Mesodermal cell (in vitro differentiated cells): ENCODE measurements around the gene SLIT1.

Experiments used
- H3K27ac ChIP-seq: 2 replicates; pipeline ENCODE4 v1.7.0; 2013; ENCODE audit warnings: mild to moderate bottlenecking, low read depth, low read length, moderate library complexity; ENCODE audit not compliant: severe bottlenecking
- H3K36me3 ChIP-seq: 2 replicates; pipeline ENCODE4 v1.7.1; 2013; ENCODE audit warnings: mild to moderate bottlenecking, low read length, moderate library complexity; ENCODE audit not compliant: control insufficient read depth, insufficient read depth
- H3K4me1 ChIP-seq: one replicate; pipeline ENCODE4 v1.7.1; 2013; ENCODE audit warnings: mild to moderate bottlenecking, low read length; ENCODE audit not compliant: insufficient read depth, control insufficient read depth, poor library complexity, severe bottlenecking
- H3K4me3 ChIP-seq: 2 replicates; pipeline ENCODE4 v1.7.0; 2013; ENCODE audit warnings: low read length, control low read depth, mild to moderate bottlenecking; ENCODE audit not compliant: insufficient read depth, poor library complexity, severe bottlenecking; ENCODE audit errors: extremely low read depth
- H3K9me3 ChIP-seq: 2 replicates; pipeline ENCODE4 v1.7.1; 2013; ENCODE audit warnings: mild to moderate bottlenecking, low read length, moderate library complexity; ENCODE audit not compliant: control insufficient read depth
- WGBS, 2 experiments: methylation state at CpG; one replicate each; pipeline ENCODE4 v1.1.5; 2013; ENCODE audit warnings: missing lambda C conversion rate in 2 of 2; ENCODE audit not compliant: insufficient coverage in 2 of 2; 5-methylcytosine and 5-hydroxymethylcytosine counted together

SLIT1 gene

GRCh38 chr10:97010695-97011206, 175.0 kb downstream of the SLIT1 start:
- WGBS, 2 experiments: 77 to 100% methylated on average over 3 of the region's 4 CpGs
- no peaks in the 10 kb centered on the region for H3K4me1 ChIP-seq
- H3K4me3 ChIP-seq: no peak overlapping the region
- H3K36me3 ChIP-seq: no peaks in the 10 kb centered on the region
- peaks cover 7% of the 10 kb centered on the region for H3K9me3 ChIP-seq
- no peak overlapping the region for H3K27ac ChIP-seq

- WGBS, 2 experiments: no CpG with 5 or more reads among the region's 1 CpG
- H3K9me3 ChIP-seq: peaks cover 7% of the 10 kb centered on the region
- H3K36me3 ChIP-seq: no peaks in the 10 kb centered on the region
- no peak overlapping the region for H3K27ac ChIP-seq
- no peak overlapping the region for H3K4me3 ChIP-seq
- no peaks in the 10 kb centered on the region for H3K4me1 ChIP-seq
Observed at GRCh38 chr10:97007417-97007816, 178.3 kb downstream of the SLIT1 start.

- Histone ChIP-seq H3K4me3 (no peak overlapping the region), H3K36me3 (no peaks in the 10 kb centered on the region), H3K27ac (no peak overlapping the region), H3K9me3 (peaks cover 7% of the 10 kb centered on the region), H3K4me1 (no peaks in the 10 kb centered on the region)
- WGBS, 2 experiments: 84% methylated on average over 5 to 6 of the region's 6 CpGs
Observed at GRCh38 chr10:97006364-97006763, 179.4 kb downstream of the SLIT1 start.

- Histone ChIP-seq H3K9me3 (peaks cover 7% of the 10 kb centered on the region), H3K4me1 (no peaks in the 10 kb centered on the region), H3K36me3 (no peaks in the 10 kb centered on the region), H3K27ac (no peak overlapping the region), H3K4me3 (no peak overlapping the region)
- 83 to 85% methylated on average over 4 to 5 of the region's 5 CpGs for WGBS, 2 experiments
Observed at GRCh38 chr10:97005349-97005748, 180.4 kb downstream of the SLIT1 start.

- H3K36me3 ChIP-seq: no peaks in the 10 kb centered on the region
- H3K4me3 ChIP-seq: no peak overlapping the region
- no peaks in the 10 kb centered on the region for H3K4me1 ChIP-seq
- no peak overlapping the region for H3K27ac ChIP-seq
- whole genome bisulfite sequencing, 2 experiments: 85 to 91% methylated on average over 6 to 7 of the region's 10 CpGs
- peaks cover 7% of the 10 kb centered on the region for H3K9me3 ChIP-seq
Observed at GRCh38 chr10:97004591-97004990, 181.2 kb downstream of the SLIT1 start.

GRCh38 chr10:97003804-97004201, 182.0 kb downstream of the SLIT1 start:
- Histone ChIP-seq H3K9me3 (peaks cover 7% of the 10 kb centered on the region), H3K4me3 (no peak overlapping the region), H3K36me3 (no peaks in the 10 kb centered on the region), H3K4me1 (no peaks in the 10 kb centered on the region), H3K27ac (no peak overlapping the region)
- WGBS, 2 experiments: 86 to 94% methylated on average over 8 of the region's 8 CpGs

- no peaks in the 10 kb centered on the region for H3K4me1 ChIP-seq
- peaks cover 7% of the 10 kb centered on the region for H3K9me3 ChIP-seq
- 84 to 93% methylated on average over 5 to 13 of the region's 13 CpGs for WGBS, 2 experiments
- H3K36me3 ChIP-seq: no peaks in the 10 kb centered on the region
- H3K4me3 ChIP-seq: no peak overlapping the region
- no peak overlapping the region for H3K27ac ChIP-seq
Observed at GRCh38 chr10:97003151-97003803, 182.5 kb downstream of the SLIT1 start.

GRCh38 chr10:97002670-97003069, 183.1 kb downstream of the SLIT1 start:
- no peaks in the 10 kb centered on the region for H3K36me3 ChIP-seq
- no peaks in the 10 kb centered on the region for H3K4me1 ChIP-seq
- H3K27ac ChIP-seq: no peak overlapping the region
- WGBS, 2 experiments: 97 to 98% methylated on average over 16 of the region's 16 CpGs
- H3K9me3 ChIP-seq: peaks cover 7% of the 10 kb centered on the region
- H3K4me3 ChIP-seq: no peak overlapping the region

GRCh38 chr10:97001183-97001991, 184.4 kb downstream of the SLIT1 start:
- H3K4me1 ChIP-seq: no peaks in the 10 kb centered on the region
- H3K36me3 ChIP-seq: no peaks in the 10 kb centered on the region
- no peak overlapping the region for H3K27ac ChIP-seq
- 94 to 95% methylated on average over 6 to 12 of the region's 17 CpGs for WGBS, 2 experiments
- H3K9me3 ChIP-seq: peaks cover 2% of the 10 kb centered on the region
- H3K4me3 ChIP-seq: no peak overlapping the region

GRCh38 chr10:97000487-97001182, 185.1 kb downstream of the SLIT1 start:
- H3K9me3 ChIP-seq: no peaks in the 10 kb centered on the region
- WGBS, 2 experiments: 91 to 93% methylated on average over 21 to 25 of the region's 25 CpGs

More at GRCh38 chr10:97000487-97001182, 185.1 kb downstream of the SLIT1 start:
- Histone ChIP-seq H3K36me3 (no peaks in the 10 kb centered on the region), H3K27ac (no peak overlapping the region), H3K4me3 (no peak overlapping the region), H3K4me1 (no peaks in the 10 kb centered on the region)
